ENCODE data around the gene CD320.
A peak's percentile ranks its signal among the peaks of the same experiment; 100 is the strongest.

The CD320 gene

DNA sequence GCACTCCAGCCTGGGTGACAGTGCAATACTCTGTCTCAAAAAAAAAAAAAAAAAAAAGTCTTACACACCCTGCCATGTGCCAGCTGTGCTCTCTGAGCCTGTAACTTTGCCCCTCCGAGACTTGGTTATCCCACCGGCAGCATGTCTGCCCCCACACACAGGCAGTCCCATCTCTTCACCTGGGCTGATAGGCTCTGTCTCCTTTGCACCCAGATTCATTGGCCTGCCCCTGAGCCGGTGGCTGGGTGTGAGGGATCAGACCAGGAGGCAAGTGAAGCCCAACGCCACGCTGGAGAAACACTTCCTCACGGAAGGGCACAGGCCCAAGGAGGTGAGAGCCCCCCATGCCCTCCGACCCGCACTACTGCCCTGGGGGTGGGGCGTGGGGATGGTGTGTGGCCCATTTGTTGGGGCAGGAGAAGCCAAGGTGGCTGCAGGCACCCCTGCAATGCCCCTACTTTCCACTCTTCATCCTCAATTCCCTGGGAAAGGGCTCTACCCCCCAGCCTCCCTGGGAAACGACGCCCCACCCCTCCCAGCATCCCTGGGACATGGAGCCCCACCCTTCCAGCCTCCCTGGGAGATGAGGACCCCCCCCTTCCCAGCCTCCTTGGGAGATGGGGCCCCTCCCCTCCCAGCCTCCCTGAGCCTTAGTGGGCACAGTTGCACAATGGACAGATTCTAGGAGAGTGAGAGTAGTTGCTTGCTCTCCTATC, 53.7 kb downstream of the CD320 start:
- no peak for TF ChIP-seq CTCF (IDR thresholded peaks at IDR 0.05; ENCODE audit: low read depth, low read length)
- no peak overlapping the region for H3K4me3 ChIP-seq (ENCODE audit: low read depth, low read length)

- no peak for TF ChIP-seq CTCF (IDR thresholded peaks at IDR 0.05; ENCODE audit: low read depth, low read length)
- H3K4me3 ChIP-seq (ENCODE audit: low read depth, low read length) = no peak overlapping the region
These were observed 54.5 kb downstream of the CD320 start for GRCh38 chr19:8253678-8254077.

DNA sequence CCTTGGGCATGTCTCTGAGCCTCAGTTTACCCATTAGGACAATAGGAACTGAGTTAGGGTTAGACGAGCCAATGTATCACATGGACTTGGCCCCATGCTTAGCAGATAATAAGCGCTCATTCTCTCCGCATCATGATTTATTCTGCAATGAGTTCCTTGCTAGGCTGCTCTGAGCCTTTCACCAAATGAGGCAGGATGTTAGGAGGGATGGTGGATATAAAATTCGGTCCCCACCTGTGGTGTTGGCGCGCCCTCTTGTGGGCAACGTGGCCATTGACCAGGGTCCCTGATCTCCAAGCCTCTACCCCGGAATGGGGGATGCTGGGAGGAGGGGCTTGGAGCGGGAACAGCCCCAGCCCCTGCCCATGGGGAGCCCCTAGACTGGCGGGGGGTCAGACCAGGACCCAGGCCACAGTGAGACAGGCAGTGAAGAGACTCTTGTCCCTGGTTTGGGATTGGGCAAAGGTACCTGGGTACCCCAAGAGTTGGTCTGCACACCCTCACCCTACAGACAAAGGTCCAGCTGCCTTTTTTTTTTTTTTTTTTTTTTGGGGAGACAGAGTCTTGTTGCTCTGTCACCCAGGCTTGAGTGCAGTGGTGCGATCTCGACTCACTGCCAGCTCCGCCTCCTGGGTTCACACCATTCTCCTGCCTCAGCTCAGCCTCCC, 55.1 kb downstream of the CD320 start:
- H3K4me3 ChIP-seq (ENCODE audit: low read depth, low read length) = no peak overlapping the region
- peak; percentile 87 for TF ChIP-seq CTCF (IDR thresholded peaks at IDR 0.05; ENCODE audit: low read depth, low read length)
